MV-4-11 (cell line): ENCODE measurements around the gene SDSL.

ENCODE experiments used
- DNase-seq: peaks from one replicate; lab custom pipeline; 2025; lab: John Stamatoyannopoulos, UW

Gene SDSL

DNA sequence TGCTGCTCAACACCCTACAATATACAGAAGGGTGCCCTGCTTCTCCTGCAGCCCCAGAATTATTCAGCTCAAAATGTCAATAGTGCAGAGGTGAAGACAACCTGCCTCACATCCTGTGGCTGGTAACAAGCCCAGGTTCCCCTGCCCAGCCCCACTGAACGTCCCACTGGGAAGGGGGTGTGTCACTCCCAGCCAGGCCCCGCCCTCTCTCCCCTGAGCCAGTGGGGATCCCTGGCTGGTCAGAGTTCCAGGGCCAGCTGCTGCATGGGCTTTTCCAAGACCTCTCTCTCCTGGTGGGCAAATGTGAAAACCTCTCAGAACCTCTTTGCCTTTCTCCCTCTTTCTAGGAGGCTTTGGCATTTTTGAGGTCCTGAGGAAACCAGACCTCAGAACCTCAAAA, 63.1 kb downstream of the SDSL start:
- no peak for DNase-seq

DNA sequence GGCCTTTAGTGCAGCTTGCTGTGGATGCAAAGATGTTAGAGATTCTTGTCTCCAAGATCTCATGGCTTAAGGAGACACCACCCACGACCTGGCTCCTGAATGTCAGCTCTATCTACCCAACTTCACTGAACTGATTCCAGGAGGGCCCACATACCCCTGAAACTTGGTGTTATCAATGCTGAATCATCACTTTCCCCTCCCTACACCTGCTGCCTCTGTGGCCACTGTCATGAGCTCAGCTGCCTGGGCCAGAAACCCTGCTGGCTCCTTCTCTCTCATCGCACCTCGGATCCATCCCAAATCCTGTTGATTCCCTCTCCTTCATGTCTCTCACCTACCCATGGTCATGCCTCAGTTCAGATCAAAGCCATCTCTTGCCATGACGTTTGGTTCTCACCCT, 64.5 kb downstream of the SDSL start:
- no peak for DNase-seq
